Stimulated activated CD8-positive, alpha-beta memory T cell treated with anti-CD3 and anti-CD28 coated beads, Interleukin-2, amount 100 ng/mL, for 48 hours (primary cell): Measurements from ENCODE around the gene ZNF793.

Source experiments
- DNase-seq, 2 donors: peaks; one replicate each; pipeline ENCODE4 v3.0.0-alpha.2; 2020; ENCODE audit warnings: low read depth in 2 of 2

The ZNF793 gene

GRCh38 chr19:37565370-37565669, 58.6 kb downstream of the ZNF793 start:
- DNase-seq: no peak

- DNase-seq: no peak
Observed at GRCh38 chr19:37572203-37572602, 65.5 kb downstream of the ZNF793 start.

GRCh38 chr19:37583340-37583739, 76.6 kb downstream of the ZNF793 start:
- DNase-seq: no peak
